Mononuclear cell (primary cell): ENCODE measurements around the gene VSTM5. TPM values are rescaled to one million over a fixed set of nuclear protein-coding genes. Genes with fewer than 3 reads are reported as not detected.

ENCODE experiments used
- H3K27me3 ChIP-seq: 2 replicates; pipeline ENCODE4 v1.6.0; 2011; ENCODE audit warnings: low read length, control low read depth; ENCODE audit not compliant: insufficient read depth
- H3K4me1 ChIP-seq: 2 replicates; pipeline ENCODE4 v1.5.1; 2011; ENCODE audit warnings: mild to moderate bottlenecking, low read length, control low read depth; ENCODE audit not compliant: insufficient read depth
- H3K4me3 ChIP-seq: 2 replicates; pipeline ENCODE4 v1.5.1; 2011; ENCODE audit warnings: mild to moderate bottlenecking, low read length, moderate library complexity
- H3K9me3 ChIP-seq: 2 replicates; pipeline ENCODE4 v1.5.1; 2011; ENCODE audit warnings: low read depth, mild to moderate bottlenecking, control low read depth, low read length
- total RNA-seq: library from RNA; depleted of rRNA; stranded (reverse); fragments of >200 nt; gene quantifications from one replicate; pipeline ENCODE4 v1.2.3, GENCODE V29; 2012

Gene VSTM5
- total RNA-seq, 1 donor = not detected

- Histone ChIP-seq H3K4me3 (no peak overlapping the region), H3K4me1 (peaks cover 4% of the 10 kb centered on the region), H3K9me3 (no peaks in the 10 kb centered on the region), H3K27me3 (peaks cover 14% of the 10 kb centered on the region)
These were observed 446 bp downstream of the VSTM5 start for GRCh38 chr11:93849751-93850593.

- peaks cover 4% of the 10 kb centered on the region for H3K4me1 ChIP-seq
- peaks cover 14% of the 10 kb centered on the region for H3K27me3 ChIP-seq
- H3K4me3 ChIP-seq = no peak overlapping the region
- no peaks in the 10 kb centered on the region for H3K9me3 ChIP-seq
These were observed 1.2 kb downstream of the VSTM5 start for GRCh38 chr11:93849201-93849600.

- peaks cover 14% of the 10 kb centered on the region for H3K27me3 ChIP-seq
- H3K4me1 ChIP-seq = peaks cover 4% of the 10 kb centered on the region
- H3K9me3 ChIP-seq = no peaks in the 10 kb centered on the region
- H3K4me3 ChIP-seq = no peak overlapping the region
These were observed 4.0 kb downstream of the VSTM5 start for GRCh38 chr11:93846411-93846810.

GRCh38 chr11:93845181-93846092 lies 5.0 kb downstream of the VSTM5 start:
- H3K9me3 ChIP-seq = no peaks in the 10 kb centered on the region
- no peak overlapping the region for H3K4me3 ChIP-seq
- H3K4me1 ChIP-seq = peaks cover 4% of the 10 kb centered on the region
- peaks cover 9% of the 10 kb centered on the region for H3K27me3 ChIP-seq

GRCh38 chr11:93844568-93844967 lies 5.8 kb downstream of the VSTM5 start:
- Histone ChIP-seq H3K4me3 (no peak overlapping the region), H3K27me3 (peaks cover 6% of the 10 kb centered on the region), H3K9me3 (no peaks in the 10 kb centered on the region)

GRCh38 chr11:93843906-93844305 lies 6.5 kb downstream of the VSTM5 start:
- H3K4me3 ChIP-seq = no peak overlapping the region
- no peaks in the 10 kb centered on the region for H3K9me3 ChIP-seq
- H3K27me3 ChIP-seq = no peaks in the 10 kb centered on the region
- H3K4me1 ChIP-seq = no peaks in the 10 kb centered on the region

More at GRCh38 chr11:93844568-93844967, 5.8 kb downstream of the VSTM5 start:
- H3K4me1 ChIP-seq = peaks cover under 1% of the 10 kb centered on the region

GRCh38 chr11:93842461-93842860 lies 8.0 kb downstream of the VSTM5 start:
- H3K4me1 ChIP-seq = no peaks in the 10 kb centered on the region

GRCh38 chr11:93842034-93842433 lies 8.4 kb downstream of the VSTM5 start:
- H3K4me1 ChIP-seq = no peaks in the 10 kb centered on the region
- H3K27me3 ChIP-seq = no peaks in the 10 kb centered on the region
- no peak overlapping the region for H3K4me3 ChIP-seq
- no peaks in the 10 kb centered on the region for H3K9me3 ChIP-seq

More at GRCh38 chr11:93842461-93842860, 8.0 kb downstream of the VSTM5 start:
- Histone ChIP-seq H3K9me3 (no peaks in the 10 kb centered on the region), H3K27me3 (no peaks in the 10 kb centered on the region), H3K4me3 (no peak overlapping the region)

GRCh38 chr11:93841446-93841845 lies 9.0 kb downstream of the VSTM5 start:
- Histone ChIP-seq H3K9me3 (no peaks in the 10 kb centered on the region), H3K4me1 (no peaks in the 10 kb centered on the region), H3K4me3 (no peak overlapping the region), H3K27me3 (no peaks in the 10 kb centered on the region)

- Histone ChIP-seq H3K9me3 (no peaks in the 10 kb centered on the region), H3K27me3 (no peaks in the 10 kb centered on the region), H3K4me3 (no peak overlapping the region), H3K4me1 (no peaks in the 10 kb centered on the region)
These were observed 9.4 kb downstream of the VSTM5 start for GRCh38 chr11:93840981-93841380.

- Histone ChIP-seq H3K27me3 (no peaks in the 10 kb centered on the region), H3K9me3 (no peaks in the 10 kb centered on the region), H3K4me1 (no peaks in the 10 kb centered on the region), H3K4me3 (no peak overlapping the region)
These were observed 10.2 kb downstream of the VSTM5 start for GRCh38 chr11:93840180-93840579.

GRCh38 chr11:93838967-93839366 lies 11.5 kb downstream of the VSTM5 start:
- H3K4me1 ChIP-seq = no peaks in the 10 kb centered on the region
- H3K27me3 ChIP-seq = no peaks in the 10 kb centered on the region
- H3K9me3 ChIP-seq = no peaks in the 10 kb centered on the region
- no peak overlapping the region for H3K4me3 ChIP-seq

- no peaks in the 10 kb centered on the region for H3K27me3 ChIP-seq
- H3K4me1 ChIP-seq = no peaks in the 10 kb centered on the region
- no peak overlapping the region for H3K4me3 ChIP-seq
- no peaks in the 10 kb centered on the region for H3K9me3 ChIP-seq
These were observed 17.6 kb downstream of the VSTM5 start for GRCh38 chr11:93832780-93833179.

GRCh38 chr11:93831343-93832127 lies 18.9 kb downstream of the VSTM5 start:
- Histone ChIP-seq H3K4me1 (no peaks in the 10 kb centered on the region), H3K9me3 (no peaks in the 10 kb centered on the region), H3K4me3 (no peak overlapping the region), H3K27me3 (no peaks in the 10 kb centered on the region)

GRCh38 chr11:93829598-93829997 lies 20.8 kb downstream of the VSTM5 start:
- Histone ChIP-seq H3K9me3 (no peaks in the 10 kb centered on the region), H3K4me3 (no peak overlapping the region), H3K27me3 (no peaks in the 10 kb centered on the region), H3K4me1 (no peaks in the 10 kb centered on the region)
